T47D (cell line): ENCODE results near the gene RBFOX1.

Experiments
- DNase-seq, 2 experiments: peaks; one replicate each; pipeline versions ENCODE4 v3.0.0 to v3.0.0-alpha.2; 2011 to 2012; ENCODE audit warnings: low read depth in 1 of 2, low spot score in 1 of 2
- JUND ChIP-seq: IDR thresholded peaks from 2 replicates; pipeline ENCODE4 v1.6.1; 2012; ENCODE audit warnings: low read depth
- in situ Hi-C: cut with HindIII; loops from 2 replicates; pipeline ENCODE4 v1.10.0; 2016; ENCODE audit warnings: low sequenced_read_pairs, low pct_unique_long_range_greater_than_20kb

RBFOX1 gene

DNA sequence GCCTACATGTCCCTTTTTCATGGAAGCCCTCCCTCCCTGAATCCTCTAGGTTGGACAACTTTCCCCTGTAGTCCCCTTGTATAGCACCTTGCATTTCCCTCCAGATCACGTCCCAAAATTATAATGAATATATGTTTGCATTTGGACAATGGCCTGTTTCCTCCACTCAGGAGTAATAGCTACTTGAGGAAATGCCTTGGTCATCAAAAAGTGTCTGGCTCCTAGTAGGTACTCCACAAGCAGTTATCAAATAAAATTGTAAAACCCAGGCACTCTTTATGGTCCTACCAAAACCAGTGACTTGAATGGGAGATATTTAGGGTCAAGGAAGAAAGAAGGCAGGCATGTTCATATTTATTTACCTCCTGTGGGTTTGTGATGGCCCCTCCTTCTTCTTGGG lies 59.6 kb downstream of the RBFOX1 start:
- DNase-seq, result no peak
- no peak for TF ChIP-seq JUND
- in situ Hi-C loops, result no loop called here

DNA sequence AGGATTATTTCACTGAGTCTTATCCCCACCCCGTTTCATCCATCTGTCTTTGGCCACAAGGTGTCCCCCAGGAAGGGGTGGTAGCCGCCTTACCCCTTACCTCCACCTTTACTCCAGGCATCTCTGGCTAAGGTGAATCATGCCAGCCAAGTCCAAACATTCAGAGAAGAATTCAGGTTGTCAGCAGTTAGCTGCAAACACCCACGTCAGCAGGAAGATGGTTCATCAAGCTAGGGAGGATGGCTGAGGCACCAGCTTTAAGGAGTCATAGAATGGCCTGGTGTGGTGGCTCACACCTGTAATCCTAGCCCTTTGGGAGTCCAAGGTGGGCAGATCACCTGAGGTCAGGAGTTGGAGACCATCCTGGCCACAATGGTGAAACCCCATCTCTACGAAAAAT lies 61.0 kb downstream of the RBFOX1 start:
- TF ChIP-seq JUND, result no peak
- in situ Hi-C loops, result no loop called here

DNA sequence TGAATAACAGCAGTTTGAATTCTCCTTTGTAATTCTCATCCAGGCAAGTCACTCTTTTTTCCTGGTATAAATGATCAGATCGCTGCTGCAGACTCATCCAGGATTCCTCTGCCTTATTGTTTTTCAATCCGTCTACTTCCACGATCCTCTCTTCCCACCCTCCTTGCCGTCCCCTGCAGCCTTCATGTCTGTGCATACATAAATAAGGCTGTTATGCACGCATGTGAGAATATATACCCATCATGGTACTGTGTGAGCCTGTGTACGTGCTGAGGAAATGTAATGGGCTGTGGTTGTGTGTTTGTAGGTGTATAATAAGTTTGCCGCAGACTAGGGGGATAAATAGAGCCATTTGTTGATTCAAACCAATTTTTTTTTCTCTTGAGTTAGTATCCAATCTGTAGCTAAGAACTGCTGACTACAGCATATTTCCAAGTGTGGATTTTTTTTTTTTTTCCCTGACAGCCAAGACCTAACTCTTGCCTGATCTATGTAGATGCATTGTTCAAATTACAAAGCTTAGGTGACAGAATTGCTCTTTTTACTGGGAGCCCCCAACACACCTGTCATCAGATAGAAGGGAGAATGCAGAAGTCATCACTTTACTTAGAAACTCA lies 62.2 kb downstream of the RBFOX1 start:
- in situ Hi-C loops, result no loop called here
- no peak for TF ChIP-seq JUND
- DNase-seq, result no peak

More for the DNA sequence above, 61.0 kb downstream of the RBFOX1 start:
- DNase-seq, result no peak

DNA sequence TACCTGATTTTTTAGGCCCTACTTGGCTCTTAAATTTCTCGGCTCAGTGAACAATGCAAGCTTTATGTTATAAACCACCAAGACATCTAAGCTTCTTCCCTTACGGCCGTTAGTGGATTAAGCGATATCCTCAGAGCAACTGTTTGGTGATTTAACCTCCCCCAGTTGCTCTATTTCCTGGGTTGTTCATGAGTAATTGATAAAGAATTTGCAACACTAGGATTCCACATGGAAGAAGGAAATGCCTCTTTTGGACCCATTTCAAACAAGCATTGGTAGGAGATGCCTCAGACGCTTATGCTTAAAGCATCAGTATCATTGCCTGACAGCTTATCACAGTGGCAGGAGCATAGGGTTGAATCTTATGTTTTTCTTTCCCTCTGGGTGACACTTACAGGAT lies 65.3 kb downstream of the RBFOX1 start:
- DNase-seq, result no peak
- in situ Hi-C loops, result no loop called here
- no peak for TF ChIP-seq JUND

DNA sequence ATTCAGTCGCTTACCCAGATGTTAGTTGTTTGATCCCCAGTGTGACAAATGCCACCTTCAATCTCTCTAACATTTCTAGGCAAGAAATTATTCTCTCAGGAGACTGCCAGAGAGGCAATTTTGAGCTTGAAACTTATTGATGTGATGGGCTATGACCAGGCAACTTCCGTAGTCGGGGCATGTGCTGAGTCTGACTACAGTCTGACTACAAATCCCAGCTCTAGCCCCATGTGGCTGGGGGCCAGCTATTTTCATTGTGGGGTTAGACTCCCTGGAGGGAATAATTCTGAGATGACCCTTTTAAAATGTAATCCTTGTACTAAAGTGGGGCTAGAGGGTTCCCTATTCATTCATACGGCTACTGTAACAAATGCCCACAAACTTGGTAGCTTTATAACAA lies 65.9 kb downstream of the RBFOX1 start:
- no peak for DNase-seq
- no peak for TF ChIP-seq JUND
- in situ Hi-C loops, result no loop called here

DNA sequence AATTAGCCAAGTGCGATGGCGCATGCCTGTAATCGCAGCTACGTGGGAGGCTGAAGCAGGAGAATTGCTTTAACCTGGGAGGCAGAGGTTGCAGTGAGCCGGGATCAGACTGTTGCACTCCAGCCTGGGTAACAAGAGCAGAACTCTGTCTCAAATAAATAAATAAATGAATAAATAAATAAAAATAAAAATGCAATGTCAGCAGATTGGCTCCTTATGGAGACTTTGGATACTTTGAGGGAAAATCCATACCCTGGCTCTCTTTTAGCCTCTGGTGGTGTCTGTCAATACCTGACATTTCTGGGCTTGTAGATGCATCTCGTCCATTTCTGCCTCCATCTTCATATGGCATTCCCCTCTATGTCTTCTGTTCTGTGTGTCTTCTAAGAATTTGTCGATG lies 66.7 kb downstream of the RBFOX1 start:
- TF ChIP-seq JUND, result no peak
- no peak for DNase-seq
- in situ Hi-C loops, result no loop called here

DNA sequence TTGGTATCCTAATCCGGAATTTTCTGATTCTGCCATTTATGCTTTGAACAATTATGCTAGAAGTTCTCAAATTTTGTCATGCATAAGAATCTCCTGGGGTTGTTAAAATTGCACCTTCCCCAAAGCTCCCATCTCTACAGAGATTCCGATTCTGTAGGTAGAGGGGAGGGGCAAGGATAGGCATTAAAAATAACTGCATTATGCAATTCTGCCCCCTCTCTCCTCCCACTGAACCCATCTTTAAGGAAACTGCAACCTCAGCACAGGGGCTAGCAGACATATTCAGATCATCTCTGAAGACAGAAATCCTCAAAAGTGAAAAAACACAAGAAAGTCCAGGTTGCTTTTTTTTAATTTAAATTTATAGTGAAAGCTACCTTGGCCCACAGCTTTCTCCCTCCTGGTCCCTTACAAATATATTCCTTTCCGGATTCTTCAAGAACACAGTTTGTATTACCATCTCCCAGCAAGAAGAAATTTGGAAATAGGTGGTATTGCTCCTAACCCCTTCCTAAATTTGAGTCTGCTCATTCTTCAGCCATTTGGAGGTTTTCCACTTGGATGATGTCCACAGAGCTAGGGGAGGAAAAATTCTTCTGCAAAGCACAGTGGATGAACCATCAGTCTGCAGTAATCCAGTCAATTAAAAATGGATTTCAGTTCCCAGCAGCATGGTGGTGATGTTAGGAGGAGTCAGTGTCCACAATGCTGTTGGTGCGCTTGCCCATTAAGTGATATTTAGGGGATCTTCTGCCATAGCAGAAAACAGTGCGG lies 67.7 kb downstream of the RBFOX1 start:
- TF ChIP-seq JUND, result no peak
- in situ Hi-C loops, result no loop called here
- DNase-seq, result no peak

DNA sequence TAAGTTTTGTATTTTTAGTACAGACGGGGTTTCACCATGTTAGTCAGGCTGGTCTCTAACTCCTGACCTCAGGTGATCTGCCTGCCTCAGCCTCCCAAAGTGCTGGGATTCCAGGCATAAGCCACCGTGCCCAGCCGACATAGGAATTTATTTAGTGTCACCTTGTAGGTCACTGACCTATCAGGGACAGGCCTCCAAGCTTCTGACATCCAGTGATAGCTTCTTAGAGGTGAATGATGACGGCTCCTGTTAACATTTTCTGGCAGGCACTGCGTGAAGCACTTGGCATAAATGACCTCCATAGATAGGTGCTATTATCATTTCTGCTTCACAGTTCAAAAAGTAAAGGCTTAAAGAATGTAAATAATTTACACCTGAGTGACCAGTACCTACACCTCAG lies 71.6 kb downstream of the RBFOX1 start:
- no peak for DNase-seq
- no peak for TF ChIP-seq JUND

DNA sequence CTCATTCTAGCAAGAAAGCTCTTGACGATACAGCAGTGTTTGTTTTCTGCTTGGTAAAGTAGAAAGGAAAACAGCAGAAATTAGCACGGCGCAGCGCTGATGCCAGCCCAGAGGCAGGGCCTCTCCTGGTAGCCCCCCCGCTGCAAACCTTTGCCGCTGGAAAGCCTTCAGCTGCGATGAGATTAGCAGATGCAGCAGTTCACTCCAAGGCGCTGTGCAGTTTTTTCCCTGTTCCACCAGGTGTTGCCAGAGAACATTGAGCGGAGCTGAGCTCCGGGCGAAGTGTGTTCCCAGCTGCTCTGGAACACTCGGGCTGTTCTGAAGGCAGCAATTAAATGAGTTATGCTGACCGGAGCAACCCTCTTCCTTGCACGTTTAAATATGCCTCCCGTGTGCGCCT lies 72.5 kb downstream of the RBFOX1 start:
- TF ChIP-seq JUND, result no peak
- in situ Hi-C loops, result no loop called here
- peak; percentile 43 to 60 for DNase-seq

More for the DNA sequence above, 71.6 kb downstream of the RBFOX1 start:
- in situ Hi-C loops, result no loop called here

DNA sequence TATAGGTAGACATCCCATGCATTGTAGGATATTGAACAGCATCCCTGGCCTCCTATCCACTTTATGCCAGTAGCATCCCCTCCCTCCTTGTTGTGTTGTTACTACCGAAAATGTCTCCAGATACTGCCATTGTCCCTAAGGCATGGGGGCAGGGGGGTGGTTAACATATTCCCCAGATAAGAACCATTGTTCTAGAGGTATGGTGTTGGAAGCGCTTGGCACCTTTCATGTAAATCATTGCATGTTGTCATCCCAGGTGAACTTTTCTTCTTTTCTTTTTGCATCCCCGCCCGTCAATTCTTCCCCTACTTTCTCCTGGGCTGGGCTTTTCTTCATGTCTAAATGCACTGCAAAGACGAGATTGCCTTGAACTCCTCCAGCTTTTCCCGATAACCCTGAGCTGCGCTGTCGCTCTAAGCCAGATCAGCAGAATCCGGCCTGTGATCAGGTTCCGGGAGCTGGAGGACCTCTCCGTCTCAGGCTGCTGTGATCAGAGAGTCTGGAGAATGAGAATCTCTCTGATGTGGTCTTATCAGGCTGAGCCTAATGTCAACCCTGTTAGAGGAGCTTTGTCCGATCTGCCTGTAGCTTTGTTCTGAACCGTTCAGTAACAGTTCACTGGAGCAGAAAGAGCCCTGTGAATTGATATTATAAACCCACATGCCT lies 76.2 kb downstream of the RBFOX1 start:
- DNase-seq, result no peak
- TF ChIP-seq JUND, result no peak
- in situ Hi-C loops, result no loop called here

DNA sequence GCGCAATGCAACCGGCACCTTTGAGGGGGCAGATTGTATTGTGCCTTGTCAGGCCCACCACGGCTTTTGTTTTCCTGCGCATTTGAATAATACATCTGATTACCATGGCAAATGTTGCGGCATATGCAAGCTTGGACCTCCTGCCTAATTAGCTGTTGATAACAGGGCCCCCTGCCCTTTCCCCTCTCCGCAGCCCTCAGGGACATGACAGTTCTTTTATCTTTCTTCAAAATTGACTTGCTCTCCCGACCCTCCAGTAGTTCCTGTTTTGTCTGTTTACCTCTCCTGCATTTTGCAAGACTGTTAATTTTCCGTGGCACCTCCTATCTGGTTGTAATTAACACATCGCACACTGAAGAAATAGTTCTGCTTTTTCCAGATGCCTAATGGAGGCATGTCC lies 86.8 kb downstream of the RBFOX1 start:
- DNase-seq, result no peak
- in situ Hi-C loops, result no loop called here
- no peak for TF ChIP-seq JUND

DNA sequence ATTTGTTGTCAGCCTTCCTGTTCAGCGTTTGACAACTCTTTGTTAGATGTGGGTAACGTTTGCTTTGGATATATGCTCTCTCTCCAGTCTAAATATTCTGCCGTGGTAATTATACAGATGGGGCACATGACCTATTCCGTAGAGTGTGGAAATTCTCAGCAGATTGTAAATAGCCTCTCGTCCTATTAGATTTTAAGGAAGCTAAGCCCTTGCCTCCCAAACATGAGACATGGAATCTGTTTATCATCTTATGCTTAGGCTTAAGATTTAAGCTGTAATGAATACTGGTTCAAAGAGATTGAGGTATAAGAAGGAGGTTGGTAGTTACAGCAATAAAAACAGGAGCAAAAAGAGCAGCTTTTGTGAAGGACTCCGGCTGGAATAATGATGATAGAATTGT lies 87.4 kb downstream of the RBFOX1 start:
- no peak for TF ChIP-seq JUND
- DNase-seq, result no peak
- in situ Hi-C loops, result no loop called here

DNA sequence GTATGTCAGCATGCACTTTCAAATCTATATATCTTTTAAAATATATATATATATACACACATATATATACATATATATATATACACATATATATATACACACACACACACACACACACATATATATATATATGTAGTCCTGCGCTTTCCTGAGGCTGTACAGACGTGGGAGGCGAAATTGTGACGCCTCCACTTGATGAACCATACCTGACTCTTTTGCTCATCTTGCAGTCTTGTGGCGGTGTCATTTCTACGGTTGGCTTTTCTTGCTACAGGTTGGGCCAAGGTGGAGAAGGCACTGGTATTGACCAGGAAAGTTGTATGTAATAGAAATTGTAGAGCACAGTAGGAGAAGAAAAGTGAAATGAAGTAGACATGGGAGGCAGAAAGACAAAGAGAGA lies 88.2 kb downstream of the RBFOX1 start:
- in situ Hi-C loops, result no loop called here
- no peak for DNase-seq
- TF ChIP-seq JUND, result no peak
